ENCODE data around the gene HMCN1. TPM values are rescaled to one million over a fixed set of nuclear protein-coding genes. Genes with fewer than 3 reads are reported as not detected.

Gene HMCN1
- polyA plus RNA-seq, 1 donor from 2014 or later: not detected

DNA sequence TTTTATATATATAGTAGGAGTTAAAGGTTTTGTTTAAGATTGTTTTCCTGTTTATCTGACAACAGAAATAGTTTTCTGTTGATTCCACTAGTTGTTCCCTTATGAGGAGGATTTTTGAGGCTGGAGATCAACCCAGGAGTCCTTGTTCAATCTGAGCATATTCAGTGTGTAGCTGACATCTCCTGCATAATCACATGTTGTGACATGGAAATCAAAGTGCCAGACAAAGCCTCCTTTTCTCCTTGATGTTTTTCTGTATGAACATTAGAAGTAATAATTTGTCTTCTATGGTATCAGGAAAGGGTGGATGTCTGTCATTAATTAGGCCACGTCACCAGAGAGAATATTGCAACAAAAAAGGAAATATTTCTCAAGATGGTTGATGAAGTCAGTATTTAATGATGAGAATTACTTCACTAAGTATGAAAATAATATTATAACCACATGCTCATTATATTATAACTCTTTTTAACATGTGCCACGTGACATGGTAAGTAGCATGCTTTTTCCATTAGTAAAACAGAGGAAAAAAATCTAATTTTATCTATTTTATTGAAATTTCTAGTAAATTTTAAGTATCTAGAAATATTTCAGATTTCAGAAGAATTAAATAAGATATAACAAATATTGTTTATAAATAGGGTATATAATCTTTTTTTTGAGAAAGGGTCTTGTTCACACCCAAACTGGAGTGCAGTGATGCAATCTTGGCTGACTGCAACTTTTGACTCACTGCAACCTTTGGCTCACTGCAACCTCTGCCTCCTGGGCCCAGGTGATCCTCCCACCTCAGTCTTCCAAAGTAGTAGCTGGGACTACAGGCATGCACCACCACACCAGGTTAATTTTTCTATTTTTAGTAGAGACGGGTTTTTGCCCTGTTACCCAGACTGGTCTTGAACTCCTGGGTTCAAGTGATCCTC lies 223.5 kb downstream of the HMCN1 start:
- H3K27ac Mint-ChIP-seq: no peak overlapping the region

DNA sequence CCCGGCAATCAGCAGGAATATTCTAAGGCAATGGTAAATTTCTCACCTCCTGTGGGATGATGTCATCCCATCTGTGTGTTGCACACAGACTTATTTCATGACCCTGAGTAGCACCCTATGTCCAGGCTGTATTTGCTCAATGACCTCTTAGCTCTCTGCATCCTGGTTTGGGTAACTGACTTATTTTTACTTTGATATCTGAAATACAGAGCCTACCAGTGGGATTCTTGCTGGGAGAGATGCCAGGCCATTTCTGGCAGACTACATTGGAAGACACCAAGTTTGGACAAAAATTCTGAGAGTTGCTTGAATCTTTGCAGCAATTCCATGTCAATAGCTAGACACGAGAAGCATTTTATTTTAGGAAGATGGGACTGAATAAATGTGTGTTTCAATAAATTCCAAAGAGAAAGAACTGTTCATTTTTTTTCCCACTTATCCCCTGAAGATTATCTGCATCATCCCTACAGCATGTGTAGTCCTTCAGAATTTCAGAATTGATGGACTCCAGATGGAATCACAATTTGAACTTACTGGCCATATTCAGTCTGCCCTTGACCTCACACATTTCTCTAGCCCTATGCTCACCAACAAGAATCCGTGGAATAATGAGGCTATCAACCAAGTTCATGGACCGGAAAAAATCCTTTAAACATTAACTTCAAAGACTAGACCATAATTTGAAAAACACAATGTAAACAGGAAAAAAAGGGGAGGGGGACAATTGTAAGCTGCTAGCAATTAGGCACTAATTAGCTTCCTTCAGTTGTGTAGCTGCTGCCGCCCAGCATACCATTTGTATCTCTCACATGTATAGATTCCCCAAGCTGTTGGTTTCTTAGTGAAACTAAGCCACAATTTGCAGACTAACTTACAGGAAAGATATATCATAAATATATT lies 226.5 kb downstream of the HMCN1 start:
- Mint-ChIP-seq H3K27ac (no peak overlapping the region), H3K36me3 (no peaks in the 10 kb centered on the region), H3K4me1 (no peaks in the 10 kb centered on the region), H3K27me3 (peaks cover 6% of the 10 kb centered on the region), H3K4me3 (no peak overlapping the region), H3K9me3 (peaks cover 0 to 2% (median 0%) of the 10 kb centered on the region in 3 donors)

More for the DNA sequence above, 223.5 kb downstream of the HMCN1 start:
- H3K36me3 Mint-ChIP-seq: no peaks in the 10 kb centered on the region
- peaks cover 3% of the 10 kb centered on the region for H3K27me3 Mint-ChIP-seq
- H3K4me1 Mint-ChIP-seq: no peaks in the 10 kb centered on the region
- no peaks in the 10 kb centered on the region for H3K9me3 Mint-ChIP-seq
- no peak overlapping the region for H3K4me3 Mint-ChIP-seq

DNA sequence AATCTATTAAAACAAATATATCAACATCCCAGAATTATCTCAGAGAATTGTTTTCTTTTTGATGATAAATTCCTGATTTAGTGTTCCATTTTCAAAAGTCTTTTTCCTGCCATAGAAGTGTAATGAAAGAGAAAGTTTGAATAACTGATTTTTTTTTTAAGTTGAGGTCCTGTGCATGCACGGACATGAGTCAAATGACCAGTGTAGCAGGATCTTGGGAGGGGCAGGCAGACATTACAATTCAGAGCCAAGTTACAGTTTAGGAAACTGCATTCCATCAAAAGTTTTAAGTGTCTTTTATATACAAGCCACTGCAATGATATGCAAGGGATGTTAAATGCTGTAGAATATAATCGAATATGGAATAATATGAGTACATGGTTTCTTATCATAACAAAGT lies 227.5 kb downstream of the HMCN1 start:
- Mint-ChIP-seq H3K4me3 (no peak overlapping the region), H3K4me1 (no peaks in the 10 kb centered on the region), H3K9me3 (peaks cover 0 to 2% (median 0%) of the 10 kb centered on the region in 3 donors), H3K27ac (no peak overlapping the region), H3K36me3 (no peaks in the 10 kb centered on the region), H3K27me3 (peaks cover 6% of the 10 kb centered on the region)

DNA sequence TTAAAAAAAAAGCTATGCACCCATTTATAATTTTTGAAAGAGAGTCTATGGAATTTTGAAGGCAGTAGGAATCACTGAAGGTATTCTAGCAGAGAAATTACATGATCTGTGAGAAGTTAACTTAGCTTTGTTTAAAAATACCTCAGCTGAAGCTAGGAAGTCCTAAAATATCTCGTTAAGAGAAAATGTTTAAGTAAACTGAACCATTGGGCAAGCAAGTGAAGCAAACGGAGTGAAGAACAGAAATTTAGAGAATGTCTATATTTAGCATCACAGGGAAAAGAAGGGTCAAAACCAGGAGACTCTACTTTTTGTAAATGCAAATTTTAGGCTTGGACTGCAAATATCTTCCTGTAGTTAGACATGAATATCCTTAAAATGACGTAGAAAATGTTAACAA lies 230.8 kb downstream of the HMCN1 start:
- H3K27ac Mint-ChIP-seq: no peak overlapping the region
- H3K9me3 Mint-ChIP-seq: peaks cover 0 to 2% (median 0%) of the 10 kb centered on the region in 3 donors

DNA sequence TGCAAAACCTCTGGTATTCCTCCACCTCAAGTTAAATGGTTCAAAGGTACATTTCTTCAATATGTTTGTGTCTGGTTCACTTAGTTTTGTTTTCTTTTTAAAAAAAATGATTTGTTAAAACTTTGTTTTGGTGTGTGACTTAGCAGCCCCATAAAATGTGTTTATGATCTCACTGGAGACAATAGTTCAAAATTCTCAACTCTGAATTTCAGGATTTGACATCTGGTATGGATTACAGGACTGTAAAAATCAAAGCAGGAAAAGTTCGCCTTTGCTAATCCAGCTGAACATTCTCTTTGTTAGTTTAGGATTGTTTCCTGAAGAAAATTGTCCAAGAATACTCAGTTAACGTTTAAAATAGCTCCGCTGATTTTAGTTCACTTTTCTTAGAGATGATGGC lies 231.7 kb downstream of the HMCN1 start:
- H3K36me3 Mint-ChIP-seq: no peaks in the 10 kb centered on the region
- H3K27me3 Mint-ChIP-seq: peaks cover 4% of the 10 kb centered on the region
- no peak overlapping the region for H3K27ac Mint-ChIP-seq
- peaks cover 0 to 2% (median 0%) of the 10 kb centered on the region in 3 donors for H3K9me3 Mint-ChIP-seq
- no peak overlapping the region for H3K4me3 Mint-ChIP-seq
- no peaks in the 10 kb centered on the region for H3K4me1 Mint-ChIP-seq

More for the DNA sequence above, 230.8 kb downstream of the HMCN1 start:
- Mint-ChIP-seq H3K36me3 (no peaks in the 10 kb centered on the region), H3K27me3 (peaks cover 6% of the 10 kb centered on the region), H3K4me3 (no peak overlapping the region), H3K4me1 (no peaks in the 10 kb centered on the region)

DNA sequence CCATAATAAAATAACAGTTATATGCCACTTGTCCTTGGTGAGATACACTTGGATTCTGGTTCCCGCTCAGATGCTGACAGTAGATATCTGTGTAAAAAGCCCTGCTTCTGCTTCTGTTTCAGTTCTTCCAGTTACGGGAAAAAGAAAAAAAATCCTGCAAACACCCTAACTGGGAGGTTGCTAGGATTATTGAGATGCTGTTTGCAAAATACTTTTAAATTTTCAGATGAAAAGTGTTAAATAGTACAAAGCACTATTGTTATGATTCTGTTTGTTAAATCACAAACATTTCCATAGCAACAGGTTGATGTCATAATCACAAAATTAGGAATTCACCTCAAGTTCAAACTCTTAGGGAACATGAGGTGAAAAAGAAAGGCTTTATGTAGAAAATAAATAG lies 232.3 kb downstream of the HMCN1 start:
- Mint-ChIP-seq H3K4me1 (no peaks in the 10 kb centered on the region), H3K4me3 (no peak overlapping the region), H3K27ac (no peak overlapping the region), H3K27me3 (peaks cover 3% of the 10 kb centered on the region), H3K9me3 (peaks cover 0 to 2% (median 0%) of the 10 kb centered on the region in 3 donors), H3K36me3 (no peaks in the 10 kb centered on the region)

DNA sequence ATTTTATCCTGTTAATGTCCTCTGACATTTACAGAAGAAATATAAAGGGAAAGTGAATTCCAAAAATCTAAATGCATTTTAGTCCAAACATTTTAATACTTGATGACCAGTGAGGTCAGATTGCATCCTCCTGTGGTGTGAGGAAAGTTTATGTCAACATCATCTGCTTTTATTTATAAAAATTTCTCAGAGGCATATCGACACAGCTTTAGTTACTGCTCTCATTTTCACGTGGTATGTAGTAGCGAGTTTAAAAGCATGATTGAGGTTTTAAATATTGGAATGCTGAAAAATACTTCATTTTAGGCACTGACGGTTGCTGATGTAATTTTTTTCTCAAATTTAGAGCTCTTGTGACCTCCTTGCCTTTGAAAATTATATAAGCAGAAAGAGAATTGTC lies 234.8 kb downstream of the HMCN1 start:
- Mint-ChIP-seq H3K27me3 (peaks cover 3% of the 10 kb centered on the region), H3K27ac (no peak overlapping the region), H3K9me3 (peaks cover 0 to 2% (median 0%) of the 10 kb centered on the region in 3 donors), H3K4me3 (no peak overlapping the region), H3K4me1 (peaks cover 0 to 2% (median 0%) of the 10 kb centered on the region in 3 donors), H3K36me3 (no peaks in the 10 kb centered on the region)

DNA sequence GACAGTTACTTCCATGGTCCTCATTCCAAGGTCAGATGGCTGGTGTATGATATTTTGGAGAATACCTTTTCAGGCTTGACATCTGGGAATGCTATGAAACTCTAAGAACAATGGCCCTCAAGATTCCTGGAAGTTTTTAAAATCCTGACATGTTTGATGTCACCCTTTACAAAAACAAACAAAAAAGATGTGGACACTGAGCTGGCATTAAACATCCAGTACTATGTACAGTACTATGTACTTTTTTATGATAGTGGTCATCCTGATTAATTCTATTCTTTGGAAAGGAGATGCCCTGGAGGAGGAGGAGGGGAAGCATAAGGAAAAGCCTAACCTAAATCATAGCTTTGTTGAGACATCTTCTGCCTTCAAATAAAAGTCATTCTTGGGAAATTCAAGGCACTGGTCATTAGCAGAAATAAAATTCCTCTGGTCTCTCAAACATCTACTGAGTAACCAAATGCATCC lies 235.4 kb downstream of the HMCN1 start:
- peaks cover 0 to 2% (median 0%) of the 10 kb centered on the region in 3 donors for H3K4me1 Mint-ChIP-seq
- peaks cover 2% of the 10 kb centered on the region for H3K27me3 Mint-ChIP-seq
- no peak overlapping the region for H3K4me3 Mint-ChIP-seq
- no peaks in the 10 kb centered on the region for H3K9me3 Mint-ChIP-seq
- H3K27ac Mint-ChIP-seq: no peak overlapping the region
- no peaks in the 10 kb centered on the region for H3K36me3 Mint-ChIP-seq

DNA sequence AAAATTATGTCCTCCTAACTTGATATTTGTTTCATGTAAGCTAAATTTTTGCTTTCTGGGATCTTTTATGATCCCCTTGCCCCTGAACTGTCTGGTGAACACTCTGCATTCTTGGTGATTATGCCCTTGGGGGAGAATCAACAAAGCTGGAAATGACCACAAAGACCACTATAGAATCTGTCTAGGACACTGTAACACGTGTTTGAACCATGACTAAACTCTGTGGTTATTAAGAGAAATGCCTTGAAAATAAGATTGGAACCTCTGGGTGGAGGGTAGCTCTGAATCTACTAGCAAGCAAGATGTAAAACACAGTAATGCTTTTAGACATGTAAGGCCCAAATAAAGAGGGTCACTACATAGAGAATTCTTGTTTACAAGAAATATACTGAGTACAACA lies 237.5 kb downstream of the HMCN1 start:
- no peak overlapping the region for H3K4me3 Mint-ChIP-seq
- no peaks in the 10 kb centered on the region for H3K36me3 Mint-ChIP-seq
- no peaks in the 10 kb centered on the region for H3K27me3 Mint-ChIP-seq
- no peak overlapping the region for H3K27ac Mint-ChIP-seq
- no peaks in the 10 kb centered on the region for H3K9me3 Mint-ChIP-seq
- H3K4me1 Mint-ChIP-seq: peaks cover 0 to 2% (median 0%) of the 10 kb centered on the region in 3 donors

DNA sequence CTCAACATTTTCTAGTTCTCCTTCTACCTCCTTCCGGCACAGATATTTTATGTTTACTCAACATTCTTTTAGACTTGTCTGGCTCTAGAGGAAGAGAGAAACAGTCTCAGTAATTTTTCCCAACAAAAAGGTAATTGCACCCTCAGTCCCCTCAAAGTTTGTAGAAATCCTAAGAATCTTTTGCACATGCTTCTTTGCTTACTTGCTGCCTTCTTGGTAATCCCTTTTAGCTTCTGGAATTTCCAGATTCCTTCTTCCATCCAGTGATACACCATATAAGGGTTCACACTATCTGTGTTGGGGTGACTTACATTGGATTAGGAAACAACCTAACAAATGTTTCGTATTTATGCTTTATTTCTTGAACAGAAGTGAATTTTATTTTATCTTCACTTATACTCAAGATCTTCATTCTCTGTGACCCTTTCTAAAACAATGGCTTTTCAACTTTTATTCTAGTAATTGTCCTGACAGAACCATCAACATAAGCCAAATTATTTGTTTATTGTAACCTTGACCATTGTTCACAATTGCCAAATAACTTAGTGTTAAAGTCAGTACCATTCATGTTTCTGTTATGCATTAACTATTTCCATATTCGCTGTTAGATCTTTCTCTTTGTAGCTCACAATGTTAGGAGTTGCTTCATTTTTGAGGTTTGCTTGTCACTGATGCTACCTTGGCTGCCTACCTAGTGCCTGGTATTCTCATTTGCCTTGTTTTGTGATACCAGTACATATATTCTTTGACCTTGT lies 238.1 kb downstream of the HMCN1 start:
- Mint-ChIP-seq H3K27ac (no peak overlapping the region), H3K4me1 (peaks cover 0 to 2% (median 0%) of the 10 kb centered on the region in 3 donors), H3K27me3 (no peaks in the 10 kb centered on the region), H3K4me3 (no peak overlapping the region), H3K36me3 (no peaks in the 10 kb centered on the region), H3K9me3 (no peaks in the 10 kb centered on the region)

DNA sequence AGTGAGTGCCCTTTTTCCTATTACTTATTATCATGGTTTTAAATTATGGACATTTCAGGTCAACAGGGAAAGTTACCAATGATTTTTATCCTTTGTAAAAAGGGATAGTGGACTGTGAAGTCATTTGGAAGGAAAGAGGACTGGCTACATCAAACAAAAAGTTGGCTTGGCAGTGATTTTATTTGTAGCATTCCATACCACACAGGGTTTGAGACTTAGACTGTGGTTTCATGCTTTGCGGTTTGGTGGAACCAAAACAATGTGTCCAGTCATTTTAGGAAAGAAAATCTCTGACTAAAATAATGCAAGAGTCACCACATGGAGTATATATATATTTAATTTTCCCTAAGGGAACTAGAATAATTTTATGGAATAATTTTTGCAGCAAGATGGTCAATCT lies 239.5 kb downstream of the HMCN1 start:
- Mint-ChIP-seq H3K27ac (no peak overlapping the region), H3K9me3 (no peaks in the 10 kb centered on the region), H3K27me3 (peaks cover 2% of the 10 kb centered on the region), H3K4me3 (no peak overlapping the region), H3K4me1 (peaks cover 0 to 2% (median 0%) of the 10 kb centered on the region in 3 donors), H3K36me3 (no peaks in the 10 kb centered on the region)

DNA sequence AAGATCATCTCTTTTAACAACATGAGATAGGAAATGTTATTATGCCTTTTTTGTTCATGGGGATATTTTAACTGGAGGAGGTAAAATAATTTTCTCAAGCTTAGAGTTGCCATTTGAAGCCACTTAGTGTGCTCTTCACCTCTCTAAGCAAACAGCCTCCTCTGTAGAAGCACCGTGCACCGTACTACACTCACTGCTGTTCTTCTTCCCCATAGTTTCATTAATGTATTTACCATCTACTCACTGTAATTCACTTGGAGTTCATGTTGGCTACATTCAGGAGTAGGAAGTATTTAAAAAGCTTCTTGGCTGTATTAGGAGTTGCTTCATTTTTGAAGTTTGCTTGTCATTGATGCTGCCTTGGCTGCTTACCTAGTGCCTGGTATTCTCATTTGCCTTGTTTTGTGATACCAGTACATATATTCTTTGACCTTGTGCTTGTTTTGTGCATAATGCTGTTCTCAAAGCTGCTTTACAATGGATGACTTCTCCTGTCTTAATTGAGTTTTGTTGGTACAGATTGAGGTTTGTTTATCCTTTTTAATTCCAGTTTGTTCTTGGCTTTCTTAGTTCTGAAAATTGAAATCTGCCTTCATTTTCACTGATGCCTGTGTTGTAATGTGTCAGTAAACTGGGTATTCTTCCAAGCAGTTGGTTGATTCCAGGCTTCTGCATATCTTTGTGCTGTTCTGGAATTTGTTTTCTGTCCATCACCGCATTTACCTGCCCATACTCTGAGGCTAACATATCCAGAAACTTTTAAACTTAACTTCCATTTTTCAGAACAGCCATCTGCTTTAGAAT lies 240.4 kb downstream of the HMCN1 start:
- H3K36me3 Mint-ChIP-seq: no peaks in the 10 kb centered on the region
- H3K27me3 Mint-ChIP-seq: peaks cover 4% of the 10 kb centered on the region
- H3K9me3 Mint-ChIP-seq: no peaks in the 10 kb centered on the region
- H3K27ac Mint-ChIP-seq: no peak overlapping the region
- peaks cover 0 to 2% (median 0%) of the 10 kb centered on the region in 3 donors for H3K4me1 Mint-ChIP-seq
- H3K4me3 Mint-ChIP-seq: no peak overlapping the region

DNA sequence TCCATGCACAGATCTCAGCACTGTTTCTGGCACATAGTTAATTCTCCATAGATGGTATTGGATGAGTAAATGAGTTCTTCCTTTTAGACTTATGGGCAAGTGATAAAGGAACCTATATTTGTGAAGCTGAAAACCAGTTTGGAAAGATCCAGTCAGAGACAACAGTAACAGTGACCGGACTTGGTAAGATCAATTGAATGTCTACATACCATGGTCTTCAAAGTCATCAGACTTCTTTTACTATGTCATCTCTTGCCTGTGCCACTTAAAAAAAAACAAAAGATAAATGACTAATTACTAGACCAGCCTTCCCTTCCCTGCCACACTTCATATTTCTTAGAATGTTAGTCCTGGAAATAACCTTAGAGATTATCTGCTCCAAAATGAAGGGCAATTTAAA lies 246.7 kb downstream of the HMCN1 start:
- H3K4me1 Mint-ChIP-seq: no peaks in the 10 kb centered on the region
- peaks cover 4% of the 10 kb centered on the region for H3K27me3 Mint-ChIP-seq

More for the DNA sequence above, 246.7 kb downstream of the HMCN1 start:
- Mint-ChIP-seq H3K9me3 (no peaks in the 10 kb centered on the region), H3K27ac (no peak overlapping the region), H3K36me3 (no peaks in the 10 kb centered on the region), H3K4me3 (no peak overlapping the region)
